CMK (cell line): Measurements from ENCODE around the gene MYH10.

Experiments
- DNase-seq: peaks from one replicate; pipeline ENCODE4 v3.0.0-alpha.2; 2010; ENCODE audit warnings: low read depth

Gene MYH10

DNA sequence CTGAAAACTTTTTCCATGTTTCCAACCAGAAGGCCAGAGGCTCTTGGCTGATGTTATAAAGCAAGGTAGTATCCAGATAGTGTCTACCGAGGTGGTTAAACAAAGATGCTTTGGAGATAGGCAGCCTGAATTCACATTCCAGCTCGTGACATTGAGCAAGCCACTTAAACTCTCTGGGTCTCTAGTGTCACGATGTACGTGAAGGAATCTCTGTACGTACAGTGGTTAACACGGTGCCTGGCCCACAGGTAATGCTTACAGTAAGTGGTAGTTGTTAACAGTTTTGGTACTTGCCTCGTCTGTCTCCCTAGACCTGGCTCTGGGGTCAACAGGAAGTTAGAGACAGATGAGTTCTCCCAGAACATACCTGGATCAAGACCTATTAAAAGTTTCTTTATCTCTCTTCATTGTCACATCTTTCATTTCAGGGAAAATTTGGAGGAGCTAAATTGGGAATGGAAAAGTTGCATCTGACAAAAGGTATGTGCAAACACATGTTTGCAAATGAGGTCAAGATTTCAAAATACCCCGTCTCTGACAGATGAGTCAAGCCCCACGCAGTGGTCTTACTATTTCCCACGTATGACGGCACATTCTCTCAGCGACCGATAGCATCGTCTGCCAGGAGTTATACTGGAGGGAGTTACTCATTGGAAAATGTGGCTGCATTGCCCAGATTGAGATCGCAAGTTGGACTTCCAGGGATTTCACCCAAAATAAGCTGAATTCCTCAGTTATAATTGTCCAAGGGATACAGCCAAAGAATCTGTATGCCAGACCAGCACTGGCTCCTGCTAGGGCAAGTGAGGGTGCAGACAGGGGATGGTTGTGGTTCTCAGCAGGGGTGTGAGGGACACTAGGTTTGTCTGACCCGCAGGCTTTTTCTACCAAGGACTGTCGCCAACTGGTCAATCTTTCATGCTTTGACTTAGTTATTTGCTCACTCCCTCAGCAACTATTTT lies 18.9 kb upstream of the MYH10 start:
- no peak for DNase-seq

DNA sequence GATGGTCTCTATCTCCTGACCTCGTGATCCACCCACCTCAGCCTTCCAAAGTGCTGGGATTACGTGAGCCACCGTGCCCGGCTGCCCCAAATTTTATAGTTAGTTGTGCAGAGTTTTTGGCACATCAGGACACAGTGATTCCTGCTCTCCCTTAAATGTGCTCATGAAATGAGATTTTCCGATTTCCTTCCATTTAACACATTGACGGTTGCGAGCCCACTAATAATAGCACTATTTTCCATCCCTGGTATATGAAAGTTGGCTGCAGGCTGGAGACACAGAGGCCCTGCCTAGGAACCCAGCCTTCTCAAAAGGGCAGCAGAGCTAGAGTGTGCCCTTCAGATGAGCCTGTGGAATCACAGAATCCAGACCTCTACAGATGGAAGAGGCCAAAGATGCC lies 17.4 kb upstream of the MYH10 start:
- no peak for DNase-seq

DNA sequence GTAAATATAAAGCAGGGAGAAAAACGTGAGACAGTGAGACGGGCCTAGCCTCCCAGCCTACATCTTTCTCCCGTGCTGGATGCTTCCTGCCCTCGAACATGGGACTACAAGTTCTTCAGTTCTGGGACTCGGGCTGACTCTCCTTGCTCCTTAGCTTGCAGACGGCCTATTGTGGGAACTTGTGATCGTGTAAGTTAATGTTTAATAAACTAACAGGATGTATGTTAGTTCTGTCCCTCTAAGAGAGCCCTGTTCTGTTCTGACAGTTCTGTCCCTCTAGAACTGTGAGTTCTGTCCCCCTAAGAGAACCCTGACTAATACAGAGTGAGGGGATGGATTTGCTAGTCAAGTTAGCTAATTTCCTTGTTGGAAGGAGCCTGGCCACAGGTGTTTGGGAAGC lies 16.7 kb upstream of the MYH10 start:
- DNase-seq, result no peak

GRCh38 chr17:8644507-8644902 lies 14.0 kb upstream of the MYH10 start:
- no peak for DNase-seq

DNA sequence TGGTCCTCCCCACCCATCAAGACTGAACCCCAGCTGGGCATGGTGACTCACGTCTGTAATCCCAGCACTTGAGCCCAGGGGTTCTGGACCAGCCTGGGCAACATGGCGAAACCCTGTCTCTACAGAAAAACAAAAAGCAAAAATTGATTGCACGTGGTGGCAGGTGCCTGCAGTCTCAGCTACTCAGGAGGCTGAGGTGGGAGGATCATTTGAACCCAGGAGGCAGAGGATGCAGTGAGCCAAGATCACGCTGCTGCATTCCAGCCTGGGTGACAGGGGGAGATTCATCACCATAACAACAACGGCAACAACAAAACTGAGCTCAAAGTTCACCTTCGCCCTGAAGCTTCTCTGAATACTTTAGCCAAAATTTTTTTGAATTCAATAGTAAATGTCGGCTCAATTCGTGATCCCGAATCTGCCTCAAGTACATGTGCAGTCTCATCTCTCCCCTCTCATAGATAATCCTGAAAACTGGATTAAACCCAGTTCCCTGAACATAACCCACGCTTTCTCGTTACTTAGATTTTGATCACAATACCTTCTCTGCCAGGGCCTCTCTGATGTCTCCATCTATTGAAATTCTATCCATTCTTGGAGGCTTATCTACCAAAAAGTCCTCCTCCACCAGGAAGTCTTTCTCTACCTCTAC lies 13.5 kb upstream of the MYH10 start:
- DNase-seq, result no peak

GRCh38 chr17:8639709-8640108 lies 9.2 kb upstream of the MYH10 start:
- DNase-seq, result no peak

DNA sequence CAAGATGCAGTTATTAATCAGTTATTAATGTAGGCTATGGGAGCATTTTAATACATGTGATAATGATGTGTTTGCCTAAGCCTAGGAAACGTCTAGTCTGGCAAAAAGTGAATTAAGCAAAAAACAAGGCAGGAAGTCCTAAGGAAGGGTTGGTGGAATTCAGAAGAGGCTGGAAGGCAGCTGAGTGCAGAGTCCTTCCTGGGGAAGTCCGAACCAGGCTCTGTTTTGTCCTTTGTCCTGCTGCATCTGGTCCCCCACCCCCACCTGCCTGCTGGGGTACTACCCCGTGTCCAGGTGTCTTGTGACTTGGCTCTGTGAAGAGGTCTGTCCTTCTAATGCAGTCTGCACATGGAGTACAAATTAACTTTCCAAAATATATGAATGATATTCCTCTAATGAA lies 1.5 kb upstream of the MYH10 start:
- DNase-seq, result no peak

DNA sequence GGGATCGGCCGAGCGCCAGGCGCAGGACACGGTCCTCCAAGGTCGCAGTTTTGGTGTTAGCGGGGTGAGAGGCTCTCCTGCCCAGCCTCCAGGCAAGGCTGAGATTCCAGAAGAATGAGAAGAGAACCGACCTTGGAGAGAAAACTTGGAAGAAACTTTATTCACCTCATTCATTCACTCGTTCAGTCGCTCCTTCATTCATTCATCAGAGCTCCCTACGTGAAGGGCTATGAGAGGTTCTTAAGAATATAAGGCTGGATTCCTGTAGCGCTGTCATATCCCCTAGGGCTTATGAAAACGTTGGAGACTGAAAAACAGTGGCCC lies 991 bp upstream of the MYH10 start:
- DNase-seq, result no peak

DNA sequence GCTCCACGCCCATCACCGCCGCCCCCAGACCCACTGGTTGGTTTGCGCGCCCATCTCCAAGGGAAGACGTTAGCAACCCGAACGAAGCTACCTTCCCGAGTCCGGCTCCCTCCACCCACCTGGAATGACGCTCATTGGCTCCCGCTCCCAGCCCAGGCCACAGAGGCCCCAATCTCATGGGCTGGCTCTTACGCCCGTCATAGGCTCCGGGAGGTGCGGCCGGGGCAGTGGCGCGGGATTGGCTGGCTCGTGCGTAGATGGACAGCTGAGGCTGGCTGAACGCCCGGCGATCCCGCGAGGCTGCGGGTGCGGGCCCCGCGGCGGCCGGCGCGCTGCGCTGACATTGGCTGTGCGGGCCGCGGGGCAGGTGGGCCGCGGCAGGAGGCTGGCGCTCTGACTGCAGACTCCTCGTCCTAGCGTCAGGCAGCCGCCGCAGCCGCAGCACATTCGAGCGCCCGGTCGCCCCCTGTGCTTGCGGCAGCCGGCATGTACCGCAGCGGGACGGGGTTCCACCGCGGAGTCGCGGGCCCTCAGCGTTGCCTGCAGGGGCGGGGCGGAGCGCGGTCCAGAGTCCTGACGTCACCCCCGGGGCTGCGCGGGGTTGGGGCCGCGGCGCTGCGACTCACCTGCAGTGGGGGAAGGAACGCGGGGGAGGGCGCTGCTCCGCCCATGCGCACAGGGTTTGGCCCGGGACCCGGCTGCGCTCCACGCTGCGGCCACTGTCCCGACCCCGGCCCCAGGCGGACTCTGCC lies 453 bp upstream of the MYH10 start:
- DNase-seq, result peak; percentile 99

DNA sequence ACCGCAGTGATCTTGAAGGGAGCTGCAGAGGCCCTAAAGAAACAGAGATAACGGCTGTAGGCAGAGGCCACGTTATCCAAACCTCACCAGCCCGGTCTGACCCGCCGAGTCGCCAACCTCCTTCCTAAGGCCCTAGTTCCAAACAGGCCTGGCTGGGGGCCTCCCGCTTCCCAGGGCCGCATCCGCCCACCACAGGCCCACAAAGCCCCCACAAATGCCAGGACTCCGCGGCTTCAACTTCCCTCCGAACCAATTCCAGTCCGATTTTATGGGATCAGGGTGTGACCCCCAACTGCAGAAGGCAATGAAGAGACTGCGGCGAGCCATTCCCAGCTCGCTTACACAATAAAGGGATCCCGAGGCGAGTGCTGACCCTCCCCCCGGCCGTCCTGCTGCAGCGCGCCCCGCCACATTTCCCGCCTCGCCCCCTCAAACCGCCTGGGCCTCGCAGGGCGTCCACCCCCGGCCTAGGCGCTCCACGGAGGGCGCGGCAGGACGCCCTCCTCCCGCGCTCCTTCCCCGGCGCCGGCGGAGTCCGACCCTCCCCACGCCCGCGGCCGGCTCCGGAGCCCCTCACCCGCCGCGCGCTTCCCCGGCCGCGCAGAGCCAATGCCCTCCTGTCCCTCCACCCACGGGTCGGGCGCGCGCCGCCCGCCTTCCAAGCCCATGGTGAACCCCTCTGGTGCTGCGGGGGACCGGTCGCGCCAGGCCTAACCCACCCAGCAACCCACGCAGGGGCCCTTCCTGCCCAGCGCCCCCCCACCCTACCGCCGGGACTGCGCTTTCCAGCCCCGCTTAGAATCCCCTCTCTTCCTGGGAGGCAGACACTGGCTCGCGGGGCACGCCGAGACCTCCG lies 926 bp downstream of the MYH10 start:
- DNase-seq, result no peak

DNA sequence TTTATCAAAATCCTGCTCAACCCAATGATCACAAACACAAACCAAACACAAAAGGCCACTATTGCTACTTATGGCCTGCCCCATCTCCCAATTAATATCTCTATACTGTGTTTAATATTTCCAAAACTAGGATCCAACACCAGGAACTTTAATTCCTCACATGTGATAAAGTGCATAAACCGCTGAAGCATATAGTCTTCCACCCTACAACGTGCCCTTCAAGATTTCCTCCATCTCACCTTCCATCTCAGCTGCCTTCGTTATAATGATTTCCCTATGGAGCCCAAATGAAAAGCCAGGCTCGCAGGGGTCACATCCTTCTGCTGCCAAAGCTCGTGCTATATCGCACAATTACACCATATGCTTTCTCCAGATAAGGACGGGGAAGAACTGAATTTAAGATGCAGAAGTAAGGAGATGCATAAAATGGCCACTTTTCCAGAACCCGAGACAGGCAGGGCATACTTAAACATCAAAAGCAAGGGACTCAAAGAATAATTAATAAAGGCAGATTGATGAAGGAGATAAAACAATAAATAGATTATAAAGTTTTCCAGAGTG lies 1.8 kb downstream of the MYH10 start:
- no peak for DNase-seq

- DNase-seq, result no peak
Observed at GRCh38 chr17:8628172-8628571, 2.4 kb downstream of the MYH10 start.

GRCh38 chr17:8623591-8623990 lies 6.9 kb downstream of the MYH10 start:
- DNase-seq, result no peak

DNA sequence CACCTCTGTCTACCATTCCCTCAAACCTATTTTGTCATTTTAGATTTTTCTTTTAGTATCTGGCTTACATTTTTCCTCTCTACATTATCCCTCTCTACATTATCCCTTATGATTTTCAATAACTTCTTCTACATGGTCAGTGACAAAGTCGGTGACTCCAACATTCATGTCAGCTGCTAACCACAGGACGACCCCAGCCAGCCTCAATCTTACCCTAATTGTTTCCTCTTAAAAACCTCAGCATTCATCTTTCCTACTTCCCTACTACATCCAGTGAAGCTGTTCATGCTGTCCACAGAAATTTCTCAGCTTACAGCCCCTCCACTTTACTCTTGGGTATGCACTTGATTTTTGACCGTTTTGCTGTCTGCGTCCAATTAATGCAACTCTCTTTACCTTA lies 8.3 kb downstream of the MYH10 start:
- DNase-seq, result no peak

DNA sequence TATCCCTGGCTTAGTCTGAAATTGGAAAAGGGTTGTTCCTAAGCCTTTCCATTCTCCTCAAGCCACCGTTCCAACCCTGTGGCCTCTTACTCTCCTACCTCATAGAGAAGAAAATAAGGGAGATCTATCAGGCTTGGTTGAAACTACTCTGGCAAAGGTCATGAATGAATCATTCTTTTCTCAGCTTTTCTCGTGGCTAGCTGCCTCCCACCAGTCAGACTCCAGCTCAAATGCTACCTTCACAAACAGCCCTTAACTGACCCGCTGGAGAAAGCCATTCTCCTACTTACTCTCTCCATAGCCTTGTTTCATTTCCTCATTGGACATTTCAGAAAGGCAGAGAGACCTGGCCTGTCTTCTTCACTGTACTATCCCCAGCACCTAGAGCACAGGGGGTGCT lies 8.9 kb downstream of the MYH10 start:
- DNase-seq, result no peak

GRCh38 chr17:8619294-8619693 lies 11.2 kb downstream of the MYH10 start:
- DNase-seq, result no peak

DNA sequence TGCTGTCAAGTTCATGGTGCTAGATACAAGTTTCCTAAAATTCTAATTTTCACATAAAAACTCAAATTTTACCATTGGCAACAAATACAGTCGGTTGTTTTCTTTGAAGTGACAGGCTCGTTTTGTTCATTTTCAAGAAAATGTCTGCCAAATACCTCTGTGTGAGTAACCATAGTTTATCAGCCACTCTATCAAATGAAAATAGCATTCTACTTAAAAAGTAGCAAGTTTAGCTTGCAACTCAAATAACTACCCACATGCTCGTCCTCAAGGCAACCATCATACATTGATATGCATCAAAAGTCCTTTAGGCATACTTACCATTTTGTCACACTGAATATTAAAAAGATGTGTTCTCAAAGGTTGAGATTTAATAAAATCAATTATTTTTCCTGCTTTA lies 11.7 kb downstream of the MYH10 start:
- DNase-seq, result no peak

GRCh38 chr17:8614988-8615387 lies 15.5 kb downstream of the MYH10 start:
- no peak for DNase-seq

GRCh38 chr17:8611619-8612298 lies 18.8 kb downstream of the MYH10 start:
- no peak for DNase-seq

- no peak for DNase-seq
Observed at GRCh38 chr17:8611137-8611536, 19.4 kb downstream of the MYH10 start.

GRCh38 chr17:8610558-8610957 lies 20.0 kb downstream of the MYH10 start:
- no peak for DNase-seq
